Measurements from ENCODE around the gene ARMC3.

DNA sequence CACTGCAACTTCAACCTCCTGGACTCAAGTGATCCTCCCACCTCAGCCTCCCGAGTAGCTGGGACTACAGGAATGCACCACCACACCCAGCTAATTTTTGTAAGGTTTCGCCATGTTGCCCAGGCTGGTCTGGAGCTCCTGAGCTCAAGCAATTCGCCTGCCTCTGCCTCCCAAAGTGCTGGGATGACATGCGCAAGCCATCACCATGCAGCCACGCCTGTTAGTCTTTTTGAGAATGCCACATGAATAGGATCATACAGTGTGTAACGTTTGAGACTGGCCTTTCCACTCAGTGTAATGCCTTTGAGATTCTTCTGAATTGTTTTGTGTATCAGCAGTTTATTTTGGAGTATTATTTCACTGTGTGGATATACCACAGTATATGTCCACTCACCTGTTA, 91.8 kb downstream of the ARMC3 start:
- no peak for TF ChIP-seq POLR2AphosphoS5 (IDR thresholded peaks at IDR 0.05; ENCODE audit: borderline replicate concordance, low read depth, low read length)
- no peak for TF ChIP-seq EZH2 (IDR thresholded peaks at IDR 0.05)
